RWPE1 (cell line): ENCODE results near the gene CACNB1.

ENCODE experiments used
- CTCF ChIA-PET: fragments of 350-600 bp; sonication (Branson Sonifier 250); formaldehyde crosslinking; extraction: SDS; loops from one replicate; lab custom pipeline; 2021; lab: Yijun Ruan, JAX
- POLR2A ChIA-PET: fragments of 400-600 bp; formaldehyde crosslinking; extraction: SDS; loops from one replicate; lab custom pipeline; 2020; ENCODE audit warnings: antibody characterized with exemption; ENCODE audit not compliant: low non-redundant PET; lab: Yijun Ruan, JAX
- DNase-seq: peaks from one replicate; pipeline ENCODE4 v3.0.0; 2012; ENCODE audit warnings: low spot score
- H3K27ac ChIP-seq: fragments of 450-650 bp; 2 replicates; pipeline ENCODE4 v1.5.1; 2017
- CTCF ChIP-seq: fragments of 450-650 bp; conservative IDR thresholded peaks from 2 replicates; pipeline ENCODE4 v1.5.1; 2017; ENCODE audit warnings: low read depth, mild to moderate bottlenecking

Gene CACNB1

DNA sequence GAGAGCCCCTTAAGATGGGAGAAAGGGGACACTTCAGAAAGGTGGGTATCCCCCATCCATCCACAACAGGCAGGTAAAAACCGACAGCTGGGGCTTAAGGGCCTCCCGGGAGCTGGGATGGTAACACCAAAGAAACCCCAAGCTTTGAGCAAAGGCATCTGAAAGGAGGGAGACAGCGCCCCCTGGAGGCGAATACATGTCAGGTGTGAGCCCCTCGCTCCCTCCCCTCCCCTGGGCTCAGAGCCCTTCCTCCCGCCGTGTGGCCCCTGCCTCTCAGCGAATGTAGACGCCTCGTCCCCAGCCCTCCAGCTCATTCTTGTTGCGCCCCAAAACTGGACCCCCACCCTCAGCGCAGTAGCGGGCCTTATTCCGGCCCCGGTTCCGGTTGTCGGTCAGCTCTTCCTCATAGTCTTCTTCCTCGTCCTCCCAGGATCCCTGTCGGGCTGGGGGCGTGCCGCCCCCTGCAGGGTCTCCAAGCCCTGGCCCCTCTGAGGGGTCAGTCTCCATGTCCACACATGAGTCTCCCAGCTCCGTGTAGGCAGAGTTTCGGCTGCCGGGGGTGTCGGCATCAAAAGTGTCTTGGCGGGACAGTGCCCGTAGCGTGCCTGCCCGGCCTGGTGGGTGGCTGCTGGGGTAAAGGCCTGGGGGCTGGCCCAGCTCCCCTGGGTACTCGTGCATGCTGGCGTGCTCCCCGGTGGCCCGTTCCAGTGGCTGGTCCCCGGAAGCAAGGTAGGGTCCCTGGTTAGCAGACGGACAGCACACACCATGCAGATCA, 22.4 kb downstream of the CACNB1 start:
- ChIA-PET POLR2A (no interaction called here), CTCF (interaction anchor here (0.5 to 3.3 kb wide), 13 partner anchors 8 to 1332 kb away, joined by 3 to 38 read pairs (median 4); partner anchors contain the start of gene RPL19)
- TF ChIP-seq CTCF: peak; percentile 73
- H3K27ac ChIP-seq: peak overlapping the region; percentile 23; the same call in 1 of the 2 replicates
- DNase-seq: no peak

DNA sequence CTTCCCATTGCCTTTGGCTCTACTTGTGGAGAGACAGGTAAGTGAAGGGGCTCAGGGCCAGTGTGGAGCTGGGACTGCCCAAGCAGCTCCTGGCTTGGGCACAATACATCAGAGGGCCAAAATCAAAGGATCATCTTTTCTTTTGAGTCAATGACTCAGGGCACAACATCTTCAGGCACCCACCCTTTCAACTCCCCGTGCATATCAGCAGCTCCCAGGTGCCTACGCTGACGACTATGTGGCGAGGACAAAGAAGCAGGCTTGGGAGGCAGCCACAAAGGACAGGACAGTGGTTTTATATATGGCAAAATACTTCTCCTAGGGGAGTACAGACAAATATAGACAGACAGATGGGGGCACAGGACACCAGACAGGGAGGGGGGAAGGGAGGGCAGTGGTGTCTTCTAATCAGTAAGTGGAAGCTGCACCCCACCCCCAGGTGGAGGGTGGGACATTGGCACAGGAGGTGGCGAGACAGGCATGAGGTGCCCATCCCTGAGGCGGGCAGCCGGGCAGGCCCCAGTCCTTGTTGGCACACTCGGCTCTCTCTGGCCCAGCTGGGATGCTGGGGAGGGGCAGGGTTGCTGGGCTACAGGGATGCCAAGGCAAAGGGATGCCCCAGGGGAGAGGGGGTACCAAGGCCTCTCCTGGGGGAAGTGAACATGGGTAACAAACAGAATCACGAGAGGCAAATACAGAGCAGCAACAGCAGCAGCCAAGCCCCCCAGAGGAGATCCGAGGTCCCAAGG, 23.8 kb downstream of the CACNB1 start:
- 0 out of 2 replicates have a peak overlapping the region, but pooled peaks have one; percentile 3 for H3K27ac ChIP-seq
- CTCF ChIA-PET: interaction anchor here (1.0 to 3.3 kb wide), 3 partner anchors 9 to 17 kb away, joined by 5 to 38 read pairs (median 6); no protein-coding TSS in a partner anchor
- POLR2A ChIA-PET: interaction anchor here (0.8 kb wide), 1 partner anchor 24 kb away, joined by 3 read pairs; the partner anchor contains the start of gene CACNB1
- TF ChIP-seq CTCF: no peak
- DNase-seq: no peak

DNA sequence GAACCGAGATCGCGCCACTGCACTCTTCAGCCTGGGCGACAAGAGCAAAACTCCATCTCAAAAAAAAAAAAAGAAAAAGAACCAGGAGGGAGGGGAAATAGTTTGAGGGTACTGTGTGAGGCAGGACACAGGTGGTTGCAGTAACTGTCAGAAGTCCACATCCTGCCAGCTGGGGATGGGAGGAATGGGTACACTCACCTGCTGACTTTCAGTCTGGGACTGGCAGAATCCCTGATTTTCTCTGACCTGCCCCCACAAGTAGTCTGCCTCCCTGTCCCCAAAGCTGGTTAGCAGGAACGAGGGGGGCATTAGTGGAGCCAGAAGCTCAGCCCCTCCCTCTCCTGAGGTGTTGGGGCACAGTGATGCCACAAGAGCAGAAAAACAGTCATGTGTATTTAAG, 24.4 kb downstream of the CACNB1 start:
- POLR2A ChIA-PET: interaction anchor here (0.8 kb wide), 1 partner anchor 25 kb away, joined by 3 read pairs; the partner anchor contains the start of gene CACNB1
- CTCF ChIA-PET: interaction anchor here (0.7 to 3.3 kb wide), 2 partner anchors 8 kb away, joined by 4 to 38 read pairs; no protein-coding TSS in a partner anchor
- TF ChIP-seq CTCF: no peak
- DNase-seq: no peak
- H3K27ac ChIP-seq: 0 out of 2 replicates have a peak overlapping the region, but pooled peaks have one; percentile 3

DNA sequence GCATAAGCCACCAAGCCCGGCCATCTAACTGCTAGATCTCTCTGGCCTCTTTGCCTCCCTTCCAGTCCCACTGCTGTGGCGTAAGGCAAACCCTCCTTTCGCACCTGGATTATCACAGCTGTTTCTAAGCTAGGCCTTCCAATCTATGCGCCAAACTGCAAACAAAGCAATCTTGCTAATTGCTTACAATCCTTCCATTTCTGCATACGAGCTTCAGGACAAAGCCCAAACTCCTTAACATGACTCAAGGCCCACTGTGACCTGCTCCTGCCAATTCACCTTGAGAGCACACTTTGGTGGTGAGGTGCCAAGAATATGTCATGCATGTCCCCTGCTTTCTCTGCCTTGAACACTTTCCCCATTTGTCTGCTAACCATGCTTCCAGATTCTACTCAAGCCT, 25.5 kb downstream of the CACNB1 start:
- ChIA-PET POLR2A (no interaction called here), CTCF (no interaction called here)
- no peak for DNase-seq
- H3K27ac ChIP-seq: no peak overlapping the region
- no peak for TF ChIP-seq CTCF

DNA sequence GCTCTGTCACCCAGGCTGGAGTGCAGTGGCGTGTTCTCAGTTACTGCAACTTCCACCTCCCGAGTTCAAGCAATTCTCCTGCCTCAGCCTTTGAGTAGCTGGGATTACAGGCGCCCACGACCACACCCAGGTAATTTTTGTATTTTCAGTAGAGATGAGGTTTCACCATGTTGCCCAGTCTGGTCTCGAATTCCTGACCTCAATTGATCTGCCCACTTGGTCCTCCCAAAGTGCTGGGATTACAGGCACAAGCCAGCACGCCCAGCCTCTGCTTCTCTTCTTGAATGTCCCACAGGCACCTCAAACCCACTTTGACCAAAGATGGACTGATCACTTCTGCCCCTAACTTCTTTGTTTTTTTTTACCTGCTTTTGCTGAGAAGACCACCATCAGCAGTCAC, 26.9 kb downstream of the CACNB1 start:
- ChIA-PET CTCF (interaction anchor here (0.7 kb wide), 1 partner anchor 188 kb away, joined by 3 read pairs; no protein-coding TSS in a partner anchor), POLR2A (no interaction called here)
- no peak for TF ChIP-seq CTCF

GRCh38 chr17:39170109-39170508, 27.4 kb downstream of the CACNB1 start:
- TF ChIP-seq CTCF: no peak
- POLR2A ChIA-PET: no interaction called here
- DNase-seq: no peak
- CTCF ChIA-PET: no interaction called here
- no peak overlapping the region for H3K27ac ChIP-seq

More for the DNA sequence above, 26.9 kb downstream of the CACNB1 start:
- H3K27ac ChIP-seq: no peak overlapping the region
- no peak for DNase-seq
